ENCODE data around the gene BEST1.

BEST1 gene

GRCh38 chr11:61967924-61968757 lies 18.0 kb downstream of the BEST1 start:
- H3K4me3 ChIP-seq (ENCODE audit: control insufficient read depth, low read depth, low read length): peak overlapping the region; percentile 97
- no peak for TF ChIP-seq CTCF (IDR thresholded peaks at IDR 0.05; ENCODE audit: control insufficient read depth, insufficient read depth, low read depth, low read length, missing control alignments)
- no peak for DNase-seq (ENCODE audit: low read depth)

GRCh38 chr11:61968758-61969390 lies 18.7 kb downstream of the BEST1 start:
- no peak for DNase-seq (ENCODE audit: low read depth)
- TF ChIP-seq CTCF (IDR thresholded peaks at IDR 0.05; ENCODE audit: control insufficient read depth, insufficient read depth, low read depth, low read length, missing control alignments): no peak
- H3K4me3 ChIP-seq (ENCODE audit: control insufficient read depth, low read depth, low read length): peak overlapping the region; percentile 97; the same call in 1 of the 2 replicates

GRCh38 chr11:61969391-61969758 lies 19.2 kb downstream of the BEST1 start:
- no peak overlapping the region for H3K4me3 ChIP-seq (ENCODE audit: control insufficient read depth, low read depth, low read length)

GRCh38 chr11:61969838-61970662 lies 19.9 kb downstream of the BEST1 start:
- peak; percentile 73 for DNase-seq (ENCODE audit: low read depth)
- no peak overlapping the region for H3K4me3 ChIP-seq (ENCODE audit: control insufficient read depth, low read depth, low read length)
- TF ChIP-seq CTCF (IDR thresholded peaks at IDR 0.05; ENCODE audit: control insufficient read depth, insufficient read depth, low read depth, low read length, missing control alignments): no peak

More at GRCh38 chr11:61969391-61969758, 19.2 kb downstream of the BEST1 start:
- no peak for DNase-seq (ENCODE audit: low read depth)
- TF ChIP-seq CTCF (IDR thresholded peaks at IDR 0.05; ENCODE audit: control insufficient read depth, insufficient read depth, low read depth, low read length, missing control alignments): no peak

- peak; percentile 97 for DNase-seq (ENCODE audit: low read depth)
- no peak overlapping the region for H3K4me3 ChIP-seq (ENCODE audit: control insufficient read depth, low read depth, low read length)
- no peak for TF ChIP-seq CTCF (IDR thresholded peaks at IDR 0.05; ENCODE audit: control insufficient read depth, insufficient read depth, low read depth, low read length, missing control alignments)
These were observed 21.3 kb downstream of the BEST1 start for GRCh38 chr11:61971248-61972111.
